Fibroblast of lung (primary cell): ENCODE results near the gene SFXN1.

Experiments
- EZH2 ChIP-seq: IDR thresholded peaks from 2 replicates; pipeline ENCODE4 v1.5.1; 2012; ENCODE audit warnings: low read length, control low read depth, mild to moderate bottlenecking; ENCODE audit errors: missing control alignments
- TF ChIP-seq, protein P1 (sequence below), 2 donors: IDR thresholded peaks in 1 of 2; conservative IDR thresholded peaks in 1 of 2; 1 replicate in 1 of 2; 2 replicates in 1 of 2; pipeline ENCODE4 v1.5.1; 2011 to 2012; ENCODE audit warnings: low read length in 2 of 2, control low read depth in 1 of 2, inconsistent platforms in 1 of 2, low read depth in 1 of 2, mild to moderate bottlenecking in 1 of 2

DNA sequence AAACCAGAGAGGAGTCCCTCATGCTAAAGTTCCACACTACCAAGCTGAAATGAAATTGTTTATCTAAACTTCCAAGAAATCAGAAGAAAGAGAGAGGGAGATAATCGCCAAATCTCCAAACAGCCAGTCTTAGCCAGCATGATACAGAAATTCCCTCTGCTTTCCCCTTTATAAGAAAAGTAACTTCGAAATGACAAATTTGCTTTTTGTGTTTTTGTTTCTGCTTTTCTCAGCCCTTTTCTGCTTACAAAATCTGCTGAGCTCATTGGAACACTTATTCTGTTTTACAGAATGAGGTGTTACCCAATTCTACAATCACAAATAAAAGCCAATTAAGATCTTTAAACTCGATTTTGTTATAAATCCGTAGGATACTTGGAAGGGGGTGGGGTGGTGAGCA, 72.9 kb downstream of the SFXN1 start:
- TF ChIP-seq, protein P1, sequence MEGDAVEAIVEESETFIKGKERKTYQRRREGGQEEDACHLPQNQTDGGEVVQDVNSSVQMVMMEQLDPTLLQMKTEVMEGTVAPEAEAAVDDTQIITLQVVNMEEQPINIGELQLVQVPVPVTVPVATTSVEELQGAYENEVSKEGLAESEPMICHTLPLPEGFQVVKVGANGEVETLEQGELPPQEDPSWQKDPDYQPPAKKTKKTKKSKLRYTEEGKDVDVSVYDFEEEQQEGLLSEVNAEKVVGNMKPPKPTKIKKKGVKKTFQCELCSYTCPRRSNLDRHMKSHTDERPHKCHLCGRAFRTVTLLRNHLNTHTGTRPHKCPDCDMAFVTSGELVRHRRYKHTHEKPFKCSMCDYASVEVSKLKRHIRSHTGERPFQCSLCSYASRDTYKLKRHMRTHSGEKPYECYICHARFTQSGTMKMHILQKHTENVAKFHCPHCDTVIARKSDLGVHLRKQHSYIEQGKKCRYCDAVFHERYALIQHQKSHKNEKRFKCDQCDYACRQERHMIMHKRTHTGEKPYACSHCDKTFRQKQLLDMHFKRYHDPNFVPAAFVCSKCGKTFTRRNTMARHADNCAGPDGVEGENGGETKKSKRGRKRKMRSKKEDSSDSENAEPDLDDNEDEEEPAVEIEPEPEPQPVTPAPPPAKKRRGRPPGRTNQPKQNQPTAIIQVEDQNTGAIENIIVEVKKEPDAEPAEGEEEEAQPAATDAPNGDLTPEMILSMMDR (conservative IDR thresholded peaks at IDR 0.05 in 1 of 2, IDR thresholded peaks at IDR 0.05 in 1 of 2; ENCODE audit: low read depth in 1 of 2, low read length in 2 of 2), result no peak
- TF ChIP-seq EZH2, result no peak
